DMS114 treated with DMSO at 0.1 percent for 48 hours (cell line): ENCODE measurements around the gene KCNA10.

ENCODE experiments used
- DNase-seq: peaks from one replicate; lab custom pipeline; 2025; ENCODE audit not compliant: unreplicated experiment; lab: John Stamatoyannopoulos, UW

Gene KCNA10

DNA sequence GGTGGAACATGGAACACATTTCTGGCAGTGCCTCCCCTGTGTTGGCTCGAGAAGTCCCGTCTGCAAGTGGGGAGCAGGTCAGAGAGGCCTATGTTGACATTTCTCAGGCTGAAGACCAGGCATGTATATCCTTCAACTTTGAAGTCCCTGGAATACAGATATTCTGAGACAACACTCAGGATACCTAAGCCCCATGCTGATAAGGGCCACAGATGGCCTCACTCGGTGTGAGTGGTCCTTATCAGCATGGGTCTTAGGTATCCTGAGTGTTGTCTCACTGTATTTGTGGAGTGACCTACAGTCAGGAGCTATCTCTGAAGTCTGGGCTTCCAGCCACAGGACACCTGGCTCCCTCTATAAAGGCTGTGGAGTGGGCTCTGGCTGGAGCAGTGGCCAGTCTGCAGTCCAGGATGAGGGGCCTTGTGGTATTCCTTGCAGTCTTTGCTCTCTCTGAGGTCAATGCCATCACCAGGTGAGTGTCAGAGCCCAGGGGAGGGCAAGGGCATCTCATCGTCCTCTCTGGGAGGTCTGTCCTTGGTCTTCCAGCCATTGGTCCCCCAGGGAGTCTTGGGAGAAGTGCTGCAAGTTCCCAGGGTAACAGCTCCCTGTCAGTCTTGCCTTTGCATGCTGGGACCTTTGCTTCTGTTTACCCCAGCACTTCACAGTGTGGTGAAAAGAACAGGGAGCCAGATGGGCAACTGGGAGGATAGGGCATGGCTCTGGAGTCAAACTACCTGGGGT is 38.4 kb downstream of the KCNA10 start:
- no peak for DNase-seq

DNA sequence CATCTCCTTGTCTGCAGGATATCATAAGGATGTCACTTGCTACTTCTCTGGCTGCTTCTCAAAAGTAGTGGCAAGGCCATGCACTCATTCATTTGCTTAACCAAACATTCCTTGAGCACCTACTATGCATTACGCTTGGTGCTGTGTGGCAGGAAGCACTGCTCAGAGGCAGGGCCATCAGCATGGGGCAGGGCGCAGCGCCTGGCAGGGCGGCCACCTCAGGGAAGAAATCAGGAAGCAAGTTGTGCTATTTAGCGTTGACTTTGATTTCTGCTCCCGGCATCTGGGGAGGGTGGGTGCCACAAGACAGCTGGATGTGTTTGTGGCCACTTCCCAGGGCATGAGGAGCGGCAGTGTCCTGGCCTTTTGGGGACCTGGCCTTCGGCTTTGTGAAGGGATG is 40.1 kb downstream of the KCNA10 start:
- DNase-seq: no peak

DNA sequence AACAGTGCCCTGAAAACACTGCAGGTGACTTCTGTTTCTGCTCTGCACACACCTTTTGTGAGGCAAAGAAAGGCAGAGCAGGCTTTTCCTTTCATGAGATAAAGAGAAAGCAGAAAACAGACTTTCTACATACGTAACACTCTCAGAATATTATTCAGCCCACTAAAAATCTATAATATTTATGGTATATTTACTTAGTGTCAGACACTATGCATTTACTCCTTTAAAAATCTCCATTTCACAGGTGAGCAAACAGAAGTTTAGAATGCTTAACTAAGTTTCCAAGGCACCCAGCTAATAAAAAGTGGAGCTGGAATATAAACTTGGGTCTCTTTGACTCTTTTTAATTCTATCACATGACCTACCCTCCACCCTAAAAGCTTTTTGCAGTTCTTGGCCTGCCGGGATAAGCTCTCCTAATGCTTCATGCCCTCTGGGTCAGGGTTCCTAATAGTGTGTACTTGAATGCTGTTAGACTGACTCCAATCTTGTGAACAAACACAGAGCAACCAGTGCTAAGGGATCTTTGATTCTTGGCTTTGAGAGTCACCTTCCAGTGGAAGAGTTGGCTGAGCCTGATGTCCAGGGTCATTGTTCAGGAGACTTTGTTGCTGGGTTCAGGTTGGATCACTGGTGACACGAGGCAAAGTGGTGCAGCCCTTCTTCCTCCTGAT is 40.9 kb downstream of the KCNA10 start:
- no peak for DNase-seq

DNA sequence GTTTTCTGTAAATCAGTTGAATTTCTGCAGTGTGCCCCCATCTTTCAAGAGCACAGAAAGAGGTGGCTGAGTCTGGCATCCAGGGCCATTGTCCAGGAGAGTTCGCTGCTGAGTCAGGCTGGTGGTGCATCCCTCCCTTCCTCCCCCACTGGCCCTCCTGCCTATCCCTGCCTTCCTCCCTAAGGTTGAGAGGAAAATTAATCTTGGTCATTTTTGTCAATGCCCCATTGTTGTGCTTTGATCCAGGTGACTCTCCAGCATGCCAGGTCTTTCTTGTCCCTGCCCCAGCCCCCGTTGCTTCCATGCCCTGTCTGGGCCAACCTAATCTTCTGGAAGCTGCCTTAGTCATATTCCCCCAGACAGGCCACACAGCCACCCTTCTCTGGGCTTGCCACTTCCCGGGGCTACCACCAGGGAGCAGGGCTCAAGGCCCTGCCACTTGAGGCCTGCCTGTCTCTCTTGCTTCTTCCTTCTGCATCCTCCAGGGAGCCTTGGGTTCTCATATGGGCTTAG is 41.5 kb downstream of the KCNA10 start:
- no peak for DNase-seq

DNA sequence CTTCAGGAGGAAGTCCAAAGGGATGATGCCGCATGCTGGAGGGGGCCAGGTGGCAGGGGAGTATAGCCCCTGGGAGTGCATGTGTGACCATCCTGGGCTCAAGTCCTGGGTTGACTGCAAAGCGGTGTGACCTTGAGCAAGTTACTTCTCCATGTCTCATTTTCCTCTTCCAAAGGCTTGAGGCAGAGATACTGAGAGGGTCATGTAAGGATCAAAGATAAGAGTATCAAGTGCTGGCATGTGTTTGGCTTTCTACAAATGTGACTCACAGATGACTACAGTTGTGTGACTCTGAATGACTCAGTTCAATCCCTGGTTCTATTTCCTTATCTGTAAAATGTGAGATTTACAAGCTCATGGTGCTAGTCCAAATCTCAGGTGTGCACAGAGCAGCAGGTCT is 41.9 kb downstream of the KCNA10 start:
- no peak for DNase-seq

DNA sequence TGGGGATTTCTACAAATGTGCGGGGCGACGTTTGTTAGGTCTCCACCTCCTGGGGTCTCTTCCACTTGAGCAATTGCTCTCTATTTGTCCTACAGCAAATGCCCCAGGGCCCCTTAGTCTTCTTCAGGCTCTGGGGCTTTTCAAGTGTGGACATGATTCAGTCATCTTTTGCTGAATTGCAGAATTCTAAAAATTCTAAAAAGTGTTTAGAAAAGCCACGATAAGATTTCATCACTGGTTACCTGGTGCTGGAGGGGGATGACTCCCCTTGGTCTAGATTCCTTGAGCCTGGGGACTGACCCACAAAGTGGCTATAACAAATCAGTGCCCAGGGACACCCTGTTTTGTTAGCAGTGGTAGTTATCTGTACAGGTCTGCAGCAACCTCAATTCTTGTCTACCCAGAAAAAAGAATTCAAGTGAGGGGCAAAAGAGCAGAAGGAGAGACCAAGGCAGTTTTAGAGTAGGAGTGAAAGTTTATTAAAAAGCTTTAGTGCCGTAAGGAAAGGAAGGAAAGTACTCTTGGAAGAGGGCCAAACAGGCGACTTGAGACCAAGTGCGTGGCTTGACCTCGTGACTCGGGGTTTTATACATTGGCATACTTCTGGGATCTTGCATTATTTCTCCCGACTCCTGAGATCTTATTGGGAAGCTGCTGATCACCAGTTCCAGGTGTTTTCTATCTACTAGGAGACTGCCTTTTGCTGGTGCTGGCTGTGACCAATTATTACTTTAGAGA is 42.8 kb downstream of the KCNA10 start:
- DNase-seq: no peak

DNA sequence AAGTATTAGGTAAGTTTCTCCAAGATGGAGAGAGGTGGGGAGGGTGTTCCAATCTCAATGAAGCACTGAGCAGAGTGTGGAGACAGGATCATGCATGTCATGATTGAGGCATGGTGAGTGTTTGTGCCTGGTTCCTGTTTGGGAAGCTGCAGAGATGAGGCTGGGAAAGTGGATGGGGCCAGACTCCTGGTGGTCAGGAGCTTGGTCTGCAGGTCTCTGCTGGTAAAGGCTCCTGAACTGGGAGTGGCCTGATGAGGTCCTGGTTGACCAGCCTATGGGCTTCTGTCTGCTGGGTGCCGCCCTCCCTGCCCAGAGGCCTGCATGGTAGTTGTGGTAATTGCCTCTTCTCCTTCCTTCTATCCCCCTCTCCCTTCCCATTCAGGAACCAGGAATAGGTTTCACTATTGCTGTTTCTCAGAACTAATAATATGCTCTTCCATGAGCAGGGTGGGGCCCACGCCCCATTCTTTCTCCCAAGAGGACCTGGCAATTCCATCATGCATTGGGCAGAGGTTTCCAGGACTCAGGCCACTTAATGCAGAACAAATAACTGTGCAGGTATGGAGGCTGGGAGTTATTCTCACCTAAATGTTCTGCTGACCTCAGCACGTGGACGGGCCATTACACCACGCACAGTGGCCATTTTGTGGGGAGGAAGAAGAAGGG is 43.5 kb downstream of the KCNA10 start:
- DNase-seq: no peak

DNA sequence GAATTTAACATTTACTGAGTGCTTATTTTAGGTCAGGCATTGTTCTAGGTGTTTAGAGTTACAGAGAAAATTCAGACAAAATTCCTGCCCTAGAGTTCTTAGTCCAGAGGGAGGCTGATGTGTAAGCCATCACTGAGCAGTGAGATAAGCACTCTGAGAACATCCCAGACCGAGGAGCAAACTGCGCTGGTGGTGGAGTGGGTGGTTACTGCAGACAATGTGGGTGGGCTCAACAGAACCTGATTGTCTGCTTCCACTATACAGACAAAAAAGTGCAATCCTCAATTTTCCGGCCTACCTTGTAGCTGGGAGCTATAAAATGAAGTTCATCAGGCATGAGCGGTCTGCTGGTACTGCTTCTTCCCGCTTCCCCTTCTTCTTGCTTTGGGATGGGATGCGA is 44.5 kb downstream of the KCNA10 start:
- DNase-seq: no peak

DNA sequence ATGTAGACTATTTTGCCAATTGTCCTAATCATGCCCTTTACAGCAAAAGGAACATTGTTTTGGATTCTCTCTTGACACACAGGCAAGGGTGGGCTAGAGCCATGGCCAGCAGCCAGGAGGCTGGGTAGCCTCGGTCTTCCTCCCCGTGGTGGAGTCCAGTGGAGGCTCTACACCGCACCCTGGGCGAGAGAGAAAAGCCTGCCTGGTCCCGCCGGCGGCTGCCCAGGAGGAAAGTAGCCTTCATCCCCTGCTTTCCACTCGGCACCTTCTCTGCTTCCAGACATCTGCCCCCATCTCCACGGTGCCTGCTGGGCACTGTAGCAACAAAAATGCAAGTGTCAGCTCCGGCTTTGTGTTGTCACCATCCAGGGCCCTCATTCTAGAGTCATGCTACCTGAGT is 46.4 kb downstream of the KCNA10 start:
- DNase-seq: no peak

DNA sequence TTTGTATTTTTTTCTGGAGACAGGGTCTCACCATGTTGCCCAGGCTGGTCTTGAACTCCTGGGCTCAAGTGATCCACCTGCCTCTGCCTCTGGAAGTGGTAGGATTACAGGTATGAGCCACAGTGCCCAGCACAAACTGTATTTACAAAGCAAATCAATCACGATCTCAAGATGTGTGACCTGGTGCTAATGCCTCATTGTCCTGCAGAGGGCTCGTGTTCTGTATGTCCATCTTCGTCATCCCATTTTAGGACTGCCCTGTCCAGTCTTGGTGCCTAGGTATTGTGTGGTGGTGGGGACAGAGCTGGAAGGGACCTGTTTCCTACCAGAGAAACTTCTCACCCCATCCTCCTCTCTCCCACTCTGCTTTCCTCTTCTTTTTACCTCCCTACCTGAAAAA is 47.8 kb downstream of the KCNA10 start:
- no peak for DNase-seq
